Measurements from ENCODE around the gene CADPS2.

CADPS2 gene

DNA sequence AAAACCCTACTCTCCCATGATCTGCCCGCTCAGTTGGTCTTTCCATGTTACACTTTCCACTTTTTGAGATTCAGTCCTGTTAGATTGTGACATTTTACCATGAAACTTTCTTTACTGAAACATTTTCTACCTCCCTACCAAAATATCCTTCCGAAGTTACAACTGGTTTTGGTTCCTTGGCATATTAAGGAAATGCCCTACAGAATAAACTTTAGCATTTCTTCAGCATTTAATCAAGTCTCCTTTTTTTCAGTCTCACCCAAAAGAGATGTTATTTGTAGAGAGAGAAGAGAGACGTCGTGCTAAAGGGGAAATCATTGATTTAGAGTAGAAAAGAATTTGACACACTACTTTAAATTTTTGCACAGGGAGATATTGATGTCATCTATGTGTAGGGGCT is 572.0 kb downstream of the CADPS2 start:
- DNase-seq = no peak

GRCh38 chr7:122312789-122313188 is 573.5 kb downstream of the CADPS2 start:
- DNase-seq = no peak

- DNase-seq = peak in 8 of 56 donors; percentile 25 to 69 (median 49)
Measured at GRCh38 chr7:122311734-122312450, 574.4 kb downstream of the CADPS2 start.

- DNase-seq = no peak
Measured at GRCh38 chr7:122311050-122311700, 575.1 kb downstream of the CADPS2 start.

- DNase-seq = peak in 4 of 56 donors; percentile 25 to 66 (median 36)
Measured at GRCh38 chr7:122310119-122311021, 575.9 kb downstream of the CADPS2 start.

- DNase-seq = no peak
Measured at GRCh38 chr7:122309421-122309820, 576.8 kb downstream of the CADPS2 start.

GRCh38 chr7:122307228-122307621 is 579.0 kb downstream of the CADPS2 start:
- peak in 3 of 56 donors; percentile 6 to 37 (median 8) for DNase-seq

GRCh38 chr7:122306320-122307227 is 579.7 kb downstream of the CADPS2 start:
- DNase-seq = peak in 3 of 56 donors; percentile 16 to 38 (median 37)

GRCh38 chr7:122305475-122306319 is 580.6 kb downstream of the CADPS2 start:
- peak in 2 of 56 donors; percentile 20 to 34 for DNase-seq

- peak in 1 of 56 donors; percentile 20 for DNase-seq
Measured at GRCh38 chr7:122304996-122305421, 581.3 kb downstream of the CADPS2 start.

DNA sequence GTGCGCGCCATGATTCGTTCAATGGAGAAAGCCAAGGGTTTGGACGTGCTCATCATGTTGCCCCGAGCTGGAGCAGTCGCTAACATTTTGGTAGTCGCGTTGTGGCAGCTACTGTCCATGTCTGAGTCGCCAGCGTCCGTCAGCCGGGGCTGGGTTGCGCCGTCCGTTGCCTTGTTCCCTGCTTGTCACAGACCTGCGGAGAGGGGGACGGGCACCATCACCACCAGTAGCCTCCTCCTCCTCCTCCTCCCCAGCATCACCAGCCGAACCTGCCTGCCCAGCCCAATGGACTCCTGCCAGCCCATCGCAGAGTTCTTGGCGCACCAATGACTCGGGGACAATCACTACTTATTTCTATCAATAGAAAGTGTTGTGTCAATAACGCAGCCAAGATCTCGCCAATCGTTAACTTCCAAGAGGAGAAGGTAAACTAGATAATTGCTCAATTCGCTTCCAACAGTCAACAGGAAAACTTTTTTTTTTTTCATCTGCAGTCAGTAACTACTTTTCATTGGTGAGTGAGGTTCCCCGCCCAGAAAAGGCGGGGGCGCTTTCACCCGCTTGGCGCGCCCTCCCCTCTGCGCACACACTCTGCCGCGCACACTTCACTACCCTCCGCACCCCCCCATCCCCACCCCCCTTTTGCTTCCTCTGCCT is 581.8 kb downstream of the CADPS2 start, which contains the start of gene FEZF1:
FEZF1 (minus strand) TSS at position 432 of the 657 bp plus-strand sequence; CDS start at position 119, 313 bp downstream.
- DNase-seq = peak in 11 of 56 donors; percentile 28 to 62 (median 40)

GRCh38 chr7:122303531-122304318 is 582.5 kb downstream of the CADPS2 start:
- DNase-seq = peak in 3 of 56 donors; percentile 18 to 43 (median 35)

DNA sequence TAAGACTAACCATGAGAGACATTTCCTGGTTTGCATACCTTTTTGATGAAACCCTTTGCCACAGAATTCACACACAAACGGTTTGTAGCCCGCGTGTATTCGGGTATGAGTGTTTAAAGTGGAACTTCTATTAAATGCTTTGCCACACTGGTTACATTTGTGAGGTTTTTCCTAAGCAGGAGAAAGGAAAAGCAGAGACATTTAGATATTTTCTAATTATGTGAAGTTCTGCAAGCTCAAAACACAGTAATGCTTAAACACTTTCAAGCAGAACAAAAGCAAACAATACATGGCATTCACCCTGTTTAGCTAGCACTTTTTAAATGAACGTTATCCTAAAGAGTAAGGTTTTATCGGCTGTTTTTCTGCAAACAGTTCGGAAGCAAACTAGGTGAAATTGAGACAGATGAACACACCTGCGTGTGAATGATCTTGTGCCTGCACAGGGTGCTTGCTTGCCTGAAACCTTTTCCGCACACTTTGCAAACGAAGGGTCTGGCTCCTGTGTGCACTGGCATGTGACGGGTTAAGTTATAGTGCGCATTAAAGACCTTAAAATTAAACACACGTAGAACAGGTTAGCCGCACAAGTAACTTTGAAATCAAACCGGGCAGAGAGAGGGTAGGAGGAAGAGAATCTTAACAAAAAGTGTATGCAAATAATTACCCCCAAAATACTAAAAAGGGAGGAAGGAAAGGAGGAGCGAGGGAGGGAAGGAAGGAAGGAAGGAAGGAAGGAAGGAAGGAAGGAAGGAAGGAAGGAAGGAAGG is 583.3 kb downstream of the CADPS2 start:
- no peak for DNase-seq

DNA sequence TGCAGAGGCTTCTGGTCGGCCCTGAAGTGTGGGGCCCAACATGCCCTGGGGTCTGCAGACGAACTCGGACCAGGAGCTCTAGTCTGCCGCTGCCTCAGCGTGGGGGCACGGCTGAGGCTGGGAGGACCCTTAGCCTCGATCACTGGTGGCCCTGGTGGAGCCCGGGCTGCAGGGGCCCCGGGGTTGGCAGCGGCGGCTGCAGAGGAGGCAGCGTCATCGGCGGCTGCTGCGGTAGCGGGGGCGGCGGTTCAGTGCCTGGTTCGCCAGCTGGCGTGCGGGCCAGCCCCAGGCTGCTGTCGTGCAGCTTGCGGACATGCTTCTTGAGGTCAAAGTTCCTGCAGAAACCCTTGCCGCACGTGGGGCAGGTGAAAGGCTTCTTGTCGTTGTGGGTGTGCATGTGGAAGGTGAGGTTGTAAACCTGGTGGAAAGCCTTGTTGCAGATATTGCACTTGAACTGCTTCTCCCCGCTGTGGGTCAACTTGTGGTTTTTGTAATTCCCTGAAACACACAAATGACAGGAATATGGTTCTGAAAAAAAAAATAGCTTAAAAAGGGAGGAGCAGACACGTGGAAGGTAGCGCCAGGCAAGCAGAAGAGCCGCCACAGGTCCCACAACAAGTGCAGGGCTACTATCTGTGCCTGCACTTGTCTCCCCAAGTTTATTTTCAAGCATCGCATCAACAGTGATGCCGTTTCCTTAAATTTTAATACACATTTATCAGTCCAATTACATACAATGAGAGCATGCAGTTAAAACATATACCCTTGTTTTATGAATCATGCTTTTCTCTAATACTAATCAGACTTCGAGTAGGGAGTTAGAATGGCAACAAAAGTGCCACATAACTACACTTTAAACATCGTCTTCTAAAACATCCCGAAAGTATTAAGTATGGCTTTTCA is 584.2 kb downstream of the CADPS2 start:
- peak in 3 of 56 donors; percentile 4 to 23 (median 20) for DNase-seq

DNA sequence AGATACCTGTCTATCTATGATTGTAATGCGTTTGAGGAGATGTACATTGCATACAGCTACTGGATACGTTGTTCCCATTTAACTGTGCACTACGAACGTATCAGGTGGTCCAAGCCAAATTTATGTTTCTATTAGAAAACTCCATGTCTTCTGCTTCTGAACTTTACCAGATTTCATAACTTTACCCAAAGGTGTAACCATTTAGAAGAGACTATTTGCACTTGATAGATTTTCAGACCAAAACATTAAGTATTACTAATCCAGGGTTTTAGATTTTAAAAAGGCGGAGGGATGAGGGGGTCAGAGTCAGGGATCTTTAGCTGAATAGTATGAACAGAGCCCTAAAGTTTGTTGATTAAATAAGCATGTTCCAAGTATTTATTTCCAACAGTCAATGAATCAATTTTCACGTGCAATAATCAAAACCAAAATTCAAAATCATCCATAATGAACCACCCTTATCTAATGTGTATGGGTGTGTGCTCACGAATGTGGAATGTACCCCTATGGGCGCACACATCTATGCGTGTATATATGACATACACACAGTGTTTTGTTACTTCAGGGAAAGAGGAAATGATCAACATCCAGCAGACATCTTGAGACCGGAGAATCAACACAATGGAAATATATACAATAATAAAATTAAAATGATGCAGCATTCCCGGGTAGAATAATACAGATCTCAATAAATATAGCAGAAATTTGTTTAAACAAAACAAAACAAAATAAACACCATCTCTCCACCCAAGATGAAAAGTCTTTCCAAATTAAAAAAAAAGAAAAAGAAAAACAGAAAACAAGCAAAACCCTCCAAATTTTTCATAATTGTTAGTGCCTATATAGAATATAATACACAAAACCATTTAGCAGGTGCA is 585.1 kb downstream of the CADPS2 start:
- no peak for DNase-seq

Measured in amygdala (tissue), 56 donors.